ENCODE measurements around the gene NEK6. TPM values are rescaled to one million over a fixed set of nuclear protein-coding genes. Genes with fewer than 3 reads are reported as not detected.

The NEK6 gene
- total RNA-seq, 2 experiments from 2014 or later: 19.9 to 20.9 TPM

- no peak overlapping the region for H3K27ac Mint-ChIP-seq
- H3K27me3 Mint-ChIP-seq (ENCODE audit: low read depth): no peaks in the 10 kb centered on the region
- CTCF ChIA-PET: interaction anchor here (0.9 kb wide), 1 partner anchor 220 kb away, joined by 3 read pairs; no protein-coding TSS in a partner anchor
Measured at GRCh38 chr9:124346347-124347163, 88.8 kb downstream of the NEK6 start.

GRCh38 chr9:124347206-124347967, 89.6 kb downstream of the NEK6 start:
- Mint-ChIP-seq H3K27me3 (ENCODE audit: low read depth) (no peaks in the 10 kb centered on the region), H3K9me3 (ENCODE audit: insufficient read depth) (no peaks in the 10 kb centered on the region), H3K36me3 (ENCODE audit: low read depth) (peaks cover 19% of the 10 kb centered on the region), H3K4me3 (no peak overlapping the region), H3K4me1 (ENCODE audit: low read depth) (no peaks in the 10 kb centered on the region), H3K27ac (peak overlapping the region; percentile 57)
- DNase-seq (no peak), ATAC-seq (no peak)
- CTCF ChIA-PET: interaction anchor here (0.9 kb wide), 1 partner anchor 221 kb away, joined by 3 read pairs; no protein-coding TSS in a partner anchor
- POLR2A ChIA-PET: no interaction called here

More at GRCh38 chr9:124346347-124347163, 88.8 kb downstream of the NEK6 start:
- no peak overlapping the region for H3K4me3 Mint-ChIP-seq
- H3K4me1 Mint-ChIP-seq (ENCODE audit: low read depth): no peaks in the 10 kb centered on the region
- no peak for DNase-seq
- peaks cover 12% of the 10 kb centered on the region for H3K36me3 Mint-ChIP-seq (ENCODE audit: low read depth)
- H3K9me3 Mint-ChIP-seq (ENCODE audit: insufficient read depth): no peaks in the 10 kb centered on the region
- POLR2A ChIA-PET: interaction anchor here (0.8 kb wide), 1 partner anchor 9 kb away, joined by 3 read pairs; no protein-coding TSS in a partner anchor
- ATAC-seq: peak; percentile 12

GRCh38 chr9:124347968-124348358, 90.2 kb downstream of the NEK6 start:
- no peaks in the 10 kb centered on the region for H3K9me3 Mint-ChIP-seq (ENCODE audit: insufficient read depth)
- peaks cover 25% of the 10 kb centered on the region for H3K36me3 Mint-ChIP-seq (ENCODE audit: low read depth)
- DNase-seq: no peak
- CTCF ChIA-PET: no interaction called here
- no peaks in the 10 kb centered on the region for H3K4me1 Mint-ChIP-seq (ENCODE audit: low read depth)
- no peaks in the 10 kb centered on the region for H3K27me3 Mint-ChIP-seq (ENCODE audit: low read depth)
- no peak overlapping the region for H3K27ac Mint-ChIP-seq
- H3K4me3 Mint-ChIP-seq: no peak overlapping the region
- ATAC-seq: no peak
- POLR2A ChIA-PET: no interaction called here

- Mint-ChIP-seq H3K4me1 (ENCODE audit: low read depth) (no peaks in the 10 kb centered on the region), H3K36me3 (ENCODE audit: low read depth) (peaks cover 27% of the 10 kb centered on the region), H3K27ac (no peak overlapping the region), H3K4me3 (no peak overlapping the region), H3K9me3 (ENCODE audit: insufficient read depth) (no peaks in the 10 kb centered on the region), H3K27me3 (ENCODE audit: low read depth) (no peaks in the 10 kb centered on the region)
- no peak for ATAC-seq
- DNase-seq: no peak
- ChIA-PET CTCF (no interaction called here), POLR2A (no interaction called here)
Measured at GRCh38 chr9:124348363-124348762, 90.6 kb downstream of the NEK6 start.

- H3K36me3 Mint-ChIP-seq (ENCODE audit: low read depth): peaks cover 28% of the 10 kb centered on the region
- ChIA-PET CTCF (no interaction called here), POLR2A (no interaction called here)
- H3K9me3 Mint-ChIP-seq (ENCODE audit: insufficient read depth): no peaks in the 10 kb centered on the region
- H3K4me3 Mint-ChIP-seq: no peak overlapping the region
- no peak for DNase-seq
- no peak overlapping the region for H3K27ac Mint-ChIP-seq
- ATAC-seq: no peak
- H3K4me1 Mint-ChIP-seq (ENCODE audit: low read depth): no peaks in the 10 kb centered on the region
- H3K27me3 Mint-ChIP-seq (ENCODE audit: low read depth): no peaks in the 10 kb centered on the region
Measured at GRCh38 chr9:124348831-124349230, 91.1 kb downstream of the NEK6 start.

GRCh38 chr9:124349267-124349666, 91.5 kb downstream of the NEK6 start:
- Mint-ChIP-seq H3K4me1 (ENCODE audit: low read depth) (no peaks in the 10 kb centered on the region), H3K9me3 (ENCODE audit: insufficient read depth) (no peaks in the 10 kb centered on the region), H3K27ac (no peak overlapping the region), H3K36me3 (ENCODE audit: low read depth) (peaks cover 29% of the 10 kb centered on the region), H3K27me3 (ENCODE audit: low read depth) (no peaks in the 10 kb centered on the region), H3K4me3 (no peak overlapping the region)
- ATAC-seq: no peak
- CTCF ChIA-PET: no interaction called here
- POLR2A ChIA-PET: no interaction called here
- no peak for DNase-seq

GRCh38 chr9:124349675-124350493, 92.1 kb downstream of the NEK6 start:
- Mint-ChIP-seq H3K27me3 (ENCODE audit: low read depth) (no peaks in the 10 kb centered on the region), H3K9me3 (ENCODE audit: insufficient read depth) (no peaks in the 10 kb centered on the region), H3K36me3 (ENCODE audit: low read depth) (peaks cover 29% of the 10 kb centered on the region), H3K4me1 (ENCODE audit: low read depth) (peaks cover 3% of the 10 kb centered on the region), H3K27ac (no peak overlapping the region), H3K4me3 (no peak overlapping the region)
- no peak for DNase-seq
- ATAC-seq: no peak
- CTCF ChIA-PET: no interaction called here
- POLR2A ChIA-PET: no interaction called here

- H3K9me3 Mint-ChIP-seq (ENCODE audit: insufficient read depth): no peaks in the 10 kb centered on the region
- ATAC-seq: no peak
- H3K4me3 Mint-ChIP-seq: no peak overlapping the region
- POLR2A ChIA-PET: no interaction called here
- no peaks in the 10 kb centered on the region for H3K27me3 Mint-ChIP-seq (ENCODE audit: low read depth)
- H3K4me1 Mint-ChIP-seq (ENCODE audit: low read depth): peaks cover 3% of the 10 kb centered on the region
- peaks cover 29% of the 10 kb centered on the region for H3K36me3 Mint-ChIP-seq (ENCODE audit: low read depth)
- no peak for DNase-seq
- H3K27ac Mint-ChIP-seq: no peak overlapping the region
- CTCF ChIA-PET: no interaction called here
Measured at GRCh38 chr9:124350494-124351263, 92.9 kb downstream of the NEK6 start.

- Mint-ChIP-seq H3K27me3 (ENCODE audit: low read depth) (no peaks in the 10 kb centered on the region), H3K27ac (no peak overlapping the region), H3K36me3 (ENCODE audit: low read depth) (peaks cover 30% of the 10 kb centered on the region), H3K4me1 (ENCODE audit: low read depth) (peaks cover 10% of the 10 kb centered on the region), H3K9me3 (ENCODE audit: insufficient read depth) (no peaks in the 10 kb centered on the region), H3K4me3 (no peak overlapping the region)
- DNase-seq (no peak), ATAC-seq (no peak)
- ChIA-PET POLR2A (no interaction called here), CTCF (no interaction called here)
Measured at GRCh38 chr9:124351672-124352468, 94.1 kb downstream of the NEK6 start.

GRCh38 chr9:124352616-124353015, 94.9 kb downstream of the NEK6 start:
- Mint-ChIP-seq H3K4me3 (no peak overlapping the region), H3K4me1 (ENCODE audit: low read depth) (peaks cover 18% of the 10 kb centered on the region), H3K9me3 (ENCODE audit: insufficient read depth) (no peaks in the 10 kb centered on the region), H3K36me3 (ENCODE audit: low read depth) (peaks cover 32% of the 10 kb centered on the region), H3K27me3 (ENCODE audit: low read depth) (no peaks in the 10 kb centered on the region), H3K27ac (peak overlapping the region; percentile 17)
- CTCF ChIA-PET: interaction anchor here (0.7 kb wide), 1 partner anchor 58 kb away, joined by 3 read pairs; no protein-coding TSS in a partner anchor
- POLR2A ChIA-PET: no interaction called here
- no peak for ATAC-seq
- DNase-seq: no peak

Data from activated CD8-positive, alpha-beta T cell treated with anti-CD3 and anti-CD28 coated beads, Interleukin-2, amount 10 ng/mL, durations not matched to agents 7 days and 5 days (primary cell).